Activated T-cell treated with anti-CD3 and anti-CD28 coated beads, Interleukin-2, amount 50 U/mL, for 24 hours (primary cell): ENCODE data around the gene OSBPL10.

Experiments
- DNase-seq: peaks from one replicate; pipeline ENCODE4 v3.0.0-alpha.2; 2020
- H3K27ac Mint-ChIP-seq: 2 replicates; pipeline ENCODE4 v1.8.0; 2020; ENCODE audit warnings: mild to moderate bottlenecking, mixed read lengths
- H3K27me3 Mint-ChIP-seq: 2 replicates; pipeline ENCODE4 v1.8.0; 2020; ENCODE audit warnings: mixed read lengths
- H3K36me3 Mint-ChIP-seq: 2 replicates; pipeline ENCODE4 v1.8.0; 2020; ENCODE audit warnings: low read depth, mixed read lengths
- H3K4me1 Mint-ChIP-seq: 2 replicates; pipeline ENCODE4 v1.8.0; 2020; ENCODE audit warnings: low read depth, mixed read lengths
- H3K4me3 Mint-ChIP-seq: 2 replicates; pipeline ENCODE4 v1.8.0; 2020; ENCODE audit warnings: mild to moderate bottlenecking, moderate library complexity, mixed read lengths
- H3K9me3 Mint-ChIP-seq: 2 replicates; pipeline ENCODE4 v1.8.0; 2020; ENCODE audit warnings: mixed read lengths

OSBPL10 gene

DNA sequence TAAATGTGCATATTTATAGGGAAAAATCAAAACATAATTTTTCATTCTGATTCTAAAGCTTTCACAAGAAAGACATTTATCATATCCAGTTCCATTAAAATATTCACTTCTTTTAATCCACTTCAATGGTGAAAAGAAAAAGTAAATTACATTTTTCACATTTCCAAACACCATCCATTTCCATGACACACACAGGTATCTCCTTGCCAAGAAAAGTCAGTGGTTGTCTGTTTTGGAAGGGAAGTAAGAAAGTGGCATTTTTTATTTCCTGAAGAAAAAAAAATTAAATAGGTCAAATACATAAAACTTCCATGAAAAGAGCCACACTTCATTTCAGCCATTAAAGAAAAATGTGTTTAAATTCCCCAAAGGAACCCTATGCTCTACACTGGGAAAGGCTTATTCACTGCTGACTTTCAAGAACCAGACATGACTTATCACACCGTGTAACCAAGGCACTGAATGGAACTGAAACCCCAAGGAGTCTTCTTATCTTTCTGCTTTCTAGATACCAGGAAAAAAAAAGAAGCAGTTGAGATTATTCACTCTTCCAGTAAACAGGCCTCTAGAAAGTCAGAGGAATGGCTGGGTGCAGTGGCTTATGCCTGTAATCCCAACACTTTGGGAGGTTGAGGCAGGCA, 44.5 kb downstream of the OSBPL10 start:
- peaks cover 2% of the 10 kb centered on the region for H3K4me1 Mint-ChIP-seq
- no peak for DNase-seq
- H3K27ac Mint-ChIP-seq = no peak overlapping the region
- H3K27me3 Mint-ChIP-seq = peaks cover 7% of the 10 kb centered on the region
- no peaks in the 10 kb centered on the region for H3K36me3 Mint-ChIP-seq
- H3K9me3 Mint-ChIP-seq = no peaks in the 10 kb centered on the region
- H3K4me3 Mint-ChIP-seq = no peak overlapping the region

DNA sequence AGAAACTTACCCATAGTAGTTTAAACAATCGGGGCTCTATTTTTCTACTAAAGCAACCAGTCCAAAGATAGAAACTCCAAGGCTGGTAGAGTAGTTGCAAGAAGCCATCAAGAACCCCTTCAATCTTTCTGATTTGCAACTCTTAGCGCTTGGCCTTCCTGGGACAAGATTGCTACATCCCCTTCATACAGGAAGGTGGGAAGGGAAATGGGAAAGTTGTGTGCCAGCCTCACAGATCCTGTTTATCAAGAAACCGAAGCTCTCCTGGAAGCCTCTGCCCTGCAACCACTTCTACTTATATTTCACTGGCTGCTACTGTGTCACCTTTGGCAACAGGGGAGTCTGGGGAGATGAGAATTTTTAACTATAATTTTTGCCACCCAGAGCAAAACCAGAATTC, 46.2 kb downstream of the OSBPL10 start:
- Mint-ChIP-seq H3K4me1 (peaks cover 7% of the 10 kb centered on the region), H3K27me3 (no peaks in the 10 kb centered on the region), H3K27ac (no peak overlapping the region), H3K4me3 (no peak overlapping the region), H3K9me3 (no peaks in the 10 kb centered on the region), H3K36me3 (no peaks in the 10 kb centered on the region)
- no peak for DNase-seq

- Mint-ChIP-seq H3K4me1 (peaks cover 7% of the 10 kb centered on the region), H3K27ac (no peak overlapping the region), H3K36me3 (no peaks in the 10 kb centered on the region), H3K27me3 (no peaks in the 10 kb centered on the region), H3K4me3 (no peak overlapping the region), H3K9me3 (no peaks in the 10 kb centered on the region)
- DNase-seq = no peak
These were observed 47.0 kb downstream of the OSBPL10 start for GRCh38 chr3:31934018-31934417.

- H3K36me3 Mint-ChIP-seq = no peaks in the 10 kb centered on the region
- H3K9me3 Mint-ChIP-seq = no peaks in the 10 kb centered on the region
- H3K27me3 Mint-ChIP-seq = no peaks in the 10 kb centered on the region
- H3K4me3 Mint-ChIP-seq = no peak overlapping the region
- no peak overlapping the region for H3K27ac Mint-ChIP-seq
- peaks cover 11% of the 10 kb centered on the region for H3K4me1 Mint-ChIP-seq
- DNase-seq = no peak
These were observed 48.1 kb downstream of the OSBPL10 start for GRCh38 chr3:31932990-31933389.

- Mint-ChIP-seq H3K36me3 (no peaks in the 10 kb centered on the region), H3K4me1 (peaks cover 30% of the 10 kb centered on the region), H3K4me3 (no peak overlapping the region), H3K27me3 (no peaks in the 10 kb centered on the region), H3K27ac (no peak overlapping the region), H3K9me3 (no peaks in the 10 kb centered on the region)
- DNase-seq = no peak
These were observed 51.1 kb downstream of the OSBPL10 start for GRCh38 chr3:31929826-31930502.

DNA sequence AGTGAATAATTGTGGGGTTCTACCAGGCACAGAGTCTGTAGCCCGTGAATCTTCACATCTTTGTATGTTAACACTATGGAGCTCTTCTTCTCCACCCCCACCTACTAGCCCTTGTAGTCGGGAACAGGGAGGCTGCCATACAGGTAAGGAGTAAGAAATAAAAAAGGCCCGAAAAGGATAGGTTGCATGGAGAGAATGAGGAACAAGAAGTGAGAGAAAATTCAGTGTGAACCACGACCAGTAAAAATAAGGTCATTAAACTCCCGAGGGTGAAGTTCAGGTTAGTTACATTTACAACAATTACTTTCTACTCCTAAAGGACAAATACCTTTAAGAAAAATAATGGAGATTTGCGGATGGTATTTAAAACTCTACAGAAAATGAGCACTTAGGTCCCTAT, 53.3 kb downstream of the OSBPL10 start:
- peak overlapping the region; percentile 84 for H3K27ac Mint-ChIP-seq

DNA sequence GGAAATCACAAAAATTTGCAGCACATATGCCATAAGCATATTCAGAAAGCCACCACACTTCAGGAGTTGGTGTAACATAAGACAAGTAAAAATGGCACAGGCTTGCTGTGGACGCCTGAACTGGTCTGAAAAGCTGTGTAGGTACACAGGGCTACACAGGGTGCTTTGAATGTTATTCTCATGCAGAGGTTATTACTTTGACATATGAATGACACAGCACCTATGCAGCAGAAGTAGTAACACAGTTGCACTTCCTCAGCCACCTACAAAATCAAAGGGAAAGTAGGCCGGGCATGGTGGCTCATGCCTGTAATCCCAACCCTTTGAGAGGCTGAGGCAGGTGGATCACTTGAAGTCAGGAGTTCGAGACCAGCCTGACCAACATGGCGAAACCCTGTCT, 54.5 kb downstream of the OSBPL10 start:
- no peaks in the 10 kb centered on the region for H3K27me3 Mint-ChIP-seq
- no peak for DNase-seq
- peaks cover 28% of the 10 kb centered on the region for H3K4me1 Mint-ChIP-seq
- H3K4me3 Mint-ChIP-seq = no peak overlapping the region
- H3K9me3 Mint-ChIP-seq = peaks cover 2% of the 10 kb centered on the region
- H3K27ac Mint-ChIP-seq = peak overlapping the region; percentile 84
- H3K36me3 Mint-ChIP-seq = no peaks in the 10 kb centered on the region

More for the DNA sequence above, 53.3 kb downstream of the OSBPL10 start:
- DNase-seq = no peak
- Mint-ChIP-seq H3K9me3 (no peaks in the 10 kb centered on the region), H3K27me3 (no peaks in the 10 kb centered on the region), H3K4me3 (no peak overlapping the region), H3K4me1 (peaks cover 30% of the 10 kb centered on the region), H3K36me3 (no peaks in the 10 kb centered on the region)

GRCh38 chr3:31925271-31925630, 55.8 kb downstream of the OSBPL10 start:
- peaks cover 26% of the 10 kb centered on the region for H3K4me1 Mint-ChIP-seq
- no peak overlapping the region for H3K4me3 Mint-ChIP-seq
- H3K27me3 Mint-ChIP-seq = no peaks in the 10 kb centered on the region
- no peaks in the 10 kb centered on the region for H3K36me3 Mint-ChIP-seq
- peak overlapping the region; percentile 3 for H3K27ac Mint-ChIP-seq
- peaks cover 7% of the 10 kb centered on the region for H3K9me3 Mint-ChIP-seq
- no peak for DNase-seq

- Mint-ChIP-seq H3K4me1 (peaks cover 24% of the 10 kb centered on the region), H3K4me3 (no peak overlapping the region), H3K27me3 (no peaks in the 10 kb centered on the region), H3K9me3 (peaks cover 12% of the 10 kb centered on the region), H3K27ac (peak overlapping the region; percentile 3), H3K36me3 (peaks cover 4% of the 10 kb centered on the region)
- DNase-seq = no peak
These were observed 56.3 kb downstream of the OSBPL10 start for GRCh38 chr3:31924610-31925270.

DNA sequence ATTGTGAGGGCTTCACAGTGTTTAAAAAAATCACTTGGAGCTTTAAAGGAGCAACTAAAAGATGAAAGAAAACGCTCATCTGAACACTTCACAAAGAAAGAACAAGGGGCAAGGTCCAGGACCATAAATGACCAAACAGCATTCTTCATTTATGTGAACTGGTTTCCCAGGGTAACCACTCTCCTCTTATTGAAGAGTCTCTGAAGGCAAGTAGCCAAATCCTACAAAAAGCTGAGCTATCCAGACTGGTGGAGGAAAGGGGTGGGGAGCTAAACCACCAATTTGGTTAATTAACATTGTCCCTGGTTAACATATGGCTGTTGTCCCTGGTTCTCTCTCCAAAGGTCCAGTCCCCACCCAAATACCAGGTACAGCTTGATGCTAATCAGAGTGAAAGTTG, 58.1 kb downstream of the OSBPL10 start:
- no peak for DNase-seq
- H3K27me3 Mint-ChIP-seq = no peaks in the 10 kb centered on the region
- peaks cover 4% of the 10 kb centered on the region for H3K36me3 Mint-ChIP-seq
- peaks cover 27% of the 10 kb centered on the region for H3K4me1 Mint-ChIP-seq
- H3K9me3 Mint-ChIP-seq = peaks cover 17% of the 10 kb centered on the region
- no peak overlapping the region for H3K27ac Mint-ChIP-seq
- no peak overlapping the region for H3K4me3 Mint-ChIP-seq

DNA sequence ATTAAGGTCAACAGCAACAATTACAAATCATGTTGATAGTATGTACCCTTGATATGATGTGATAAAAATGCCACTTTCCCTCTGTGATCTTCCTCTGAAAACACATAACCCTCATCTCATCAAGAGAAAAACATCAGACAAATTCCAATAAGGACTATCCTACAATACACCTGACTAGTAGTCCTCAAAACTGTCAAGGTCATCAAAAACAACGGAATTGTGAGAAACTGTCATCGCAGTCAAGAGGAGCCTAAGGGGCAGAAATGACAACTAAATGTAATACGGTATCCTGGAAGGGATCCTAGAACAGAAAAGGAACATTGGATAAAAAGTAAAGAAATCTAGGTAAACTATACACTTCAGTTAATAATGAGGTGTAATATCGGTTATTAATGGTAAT, 59.2 kb downstream of the OSBPL10 start:
- no peak overlapping the region for H3K4me3 Mint-ChIP-seq

DNA sequence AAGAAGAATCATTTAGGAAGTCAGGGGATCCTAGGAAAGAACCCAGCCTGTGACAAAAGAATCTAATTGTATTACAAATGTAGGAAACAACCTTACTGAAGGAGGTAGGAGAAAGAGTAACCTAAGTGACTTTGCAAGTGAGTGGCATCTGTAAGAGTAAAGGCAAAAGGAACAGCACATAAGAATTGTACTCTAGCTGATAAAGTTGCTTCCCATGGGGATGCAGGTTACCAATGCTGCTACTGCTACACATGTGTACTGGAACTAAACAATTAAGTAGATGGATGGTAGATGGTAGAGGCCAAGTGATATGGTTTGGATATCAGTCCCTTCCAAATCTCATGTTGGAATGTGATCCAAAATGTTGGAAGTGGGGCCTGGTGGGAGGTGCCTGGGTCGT, 60.8 kb downstream of the OSBPL10 start:
- no peak for DNase-seq
- H3K4me1 Mint-ChIP-seq = peaks cover 24% of the 10 kb centered on the region
- no peaks in the 10 kb centered on the region for H3K27me3 Mint-ChIP-seq
- no peak overlapping the region for H3K4me3 Mint-ChIP-seq
- no peak overlapping the region for H3K27ac Mint-ChIP-seq
- H3K9me3 Mint-ChIP-seq = peaks cover 17% of the 10 kb centered on the region
- peaks cover 4% of the 10 kb centered on the region for H3K36me3 Mint-ChIP-seq

More for the DNA sequence above, 59.2 kb downstream of the OSBPL10 start:
- Mint-ChIP-seq H3K27me3 (no peaks in the 10 kb centered on the region), H3K9me3 (peaks cover 17% of the 10 kb centered on the region), H3K4me1 (peaks cover 25% of the 10 kb centered on the region), H3K27ac (no peak overlapping the region), H3K36me3 (peaks cover 4% of the 10 kb centered on the region)
- DNase-seq = no peak

DNA sequence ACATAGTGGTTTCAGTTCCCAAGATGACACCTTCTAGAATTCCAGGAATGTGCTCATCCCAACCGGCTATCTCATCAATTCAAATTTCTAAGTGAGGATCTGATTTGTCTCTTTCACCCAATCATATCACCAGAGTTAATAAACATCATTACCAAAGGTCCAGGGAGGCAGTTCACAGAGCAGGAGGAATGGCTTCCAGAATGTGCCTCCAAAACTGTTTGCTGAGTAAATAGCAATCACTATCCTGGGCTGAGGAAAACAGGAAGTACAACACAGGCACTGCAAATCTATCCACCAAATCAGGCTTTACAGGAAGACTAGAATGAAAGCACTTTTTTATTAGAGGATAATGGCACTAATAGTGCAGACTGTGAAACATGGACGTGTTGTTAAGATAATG, 61.5 kb downstream of the OSBPL10 start:
- no peaks in the 10 kb centered on the region for H3K27me3 Mint-ChIP-seq
- H3K27ac Mint-ChIP-seq = no peak overlapping the region
- DNase-seq = no peak
- H3K4me3 Mint-ChIP-seq = no peak overlapping the region
- H3K9me3 Mint-ChIP-seq = peaks cover 17% of the 10 kb centered on the region
- peaks cover 22% of the 10 kb centered on the region for H3K4me1 Mint-ChIP-seq
- H3K36me3 Mint-ChIP-seq = peaks cover 4% of the 10 kb centered on the region

GRCh38 chr3:31918179-31919150, 62.6 kb downstream of the OSBPL10 start:
- Mint-ChIP-seq H3K4me1 (peaks cover 22% of the 10 kb centered on the region), H3K4me3 (no peak overlapping the region), H3K27me3 (no peaks in the 10 kb centered on the region), H3K9me3 (peaks cover 17% of the 10 kb centered on the region), H3K27ac (peak overlapping the region; percentile 36), H3K36me3 (peaks cover 4% of the 10 kb centered on the region)
- no peak for DNase-seq
